GM12892 (cell line): ENCODE data around the gene TEAD2.

ENCODE experiments used
- POLR2A ChIP-seq: IDR thresholded peaks from 2 replicates; pipeline ENCODE4 v1.6.1; 2011; ENCODE audit warnings: low read depth, low read length, control low read depth
- POLR2AphosphoS5 ChIP-seq: IDR thresholded peaks from 2 replicates; pipeline ENCODE4 v1.6.1; 2011; ENCODE audit warnings: low read depth, low read length, control low read depth
- TAF1 ChIP-seq: IDR thresholded peaks from 2 replicates; pipeline ENCODE4 v1.6.1; 2011; ENCODE audit warnings: low read depth, mild to moderate bottlenecking, control low read depth, low read length, borderline replicate concordance

- TF ChIP-seq POLR2A (no peak), POLR2AphosphoS5 (no peak), TAF1 (no peak)
Measured at GRCh38 chr19:49371184-49371583, 9.0 kb upstream of the TEAD2 start.
